BE2C (cell line): ENCODE measurements around the gene IFI6.
A peak's percentile ranks its signal among the peaks of the same experiment; 100 is the strongest.
"Not testable (repeated sequence)": the region's sequence is repeated elsewhere in the genome, so short reads cannot be mapped to it uniquely, and the experiment has no call there.

ENCODE experiments used
- DNase-seq: peaks from one replicate; pipeline ENCODE4 v3.0.0-alpha.2; 2020
- H3K27me3 ChIP-seq: fragments of 250-450 bp; sonication (Bioruptor Pico); 2 replicates; pipeline ENCODE4 v1.5.1; 2020; ENCODE audit warnings: mild to moderate bottlenecking
- H3K36me3 ChIP-seq: fragments of 250-450 bp; sonication (Bioruptor Pico); 2 replicates; pipeline ENCODE4 v1.5.1; 2020; ENCODE audit warnings: mild to moderate bottlenecking
- H3K4me1 ChIP-seq: fragments of 250-450 bp; sonication (Bioruptor Pico); 2 replicates; pipeline ENCODE4 v1.5.1; 2020
- H3K4me3 ChIP-seq: 2 replicates; pipeline ENCODE4 v1.5.1; 2011; ENCODE audit warnings: low read depth, low read length
- H3K9me3 ChIP-seq: fragments of 250-450 bp; sonication (Bioruptor Pico); 2 replicates; pipeline ENCODE4 v1.5.1; 2020
- CTCF ChIP-seq: IDR thresholded peaks from 2 replicates; pipeline ENCODE4 v1.5.1; 2012; ENCODE audit warnings: mild to moderate bottlenecking, low read depth, low read length

Gene IFI6

GRCh38 chr1:27622828-27623227 is 49.2 kb downstream of the IFI6 start:
- no peaks in the 10 kb centered on the region for H3K36me3 ChIP-seq
- H3K4me3 ChIP-seq: no peak overlapping the region
- no peaks in the 10 kb centered on the region for H3K4me1 ChIP-seq
- DNase-seq: no peak
- TF ChIP-seq CTCF: no peak
- H3K27me3 ChIP-seq: no peaks in the 10 kb centered on the region
- no peaks in the 10 kb centered on the region for H3K9me3 ChIP-seq

- no peak overlapping the region for H3K4me3 ChIP-seq
- no peaks in the 10 kb centered on the region for H3K4me1 ChIP-seq
- H3K9me3 ChIP-seq: no peaks in the 10 kb centered on the region
- no peaks in the 10 kb centered on the region for H3K27me3 ChIP-seq
- no peaks in the 10 kb centered on the region for H3K36me3 ChIP-seq
- DNase-seq: no peak
- TF ChIP-seq CTCF: no peak
These were observed 50.7 kb downstream of the IFI6 start for GRCh38 chr1:27621051-27621920.

GRCh38 chr1:27619782-27620438 is 52.1 kb downstream of the IFI6 start:
- not testable (repeated sequence) for H3K9me3 ChIP-seq, H3K4me1 ChIP-seq, H3K4me3 ChIP-seq, DNase-seq, H3K27me3 ChIP-seq, H3K36me3 ChIP-seq

GRCh38 chr1:27618341-27619082 is 53.5 kb downstream of the IFI6 start:
- DNase-seq: no peak
- no peak overlapping the region for H3K4me3 ChIP-seq
- no peaks in the 10 kb centered on the region for H3K9me3 ChIP-seq
- no peaks in the 10 kb centered on the region for H3K36me3 ChIP-seq
- no peaks in the 10 kb centered on the region for H3K4me1 ChIP-seq
- TF ChIP-seq CTCF: no peak
- no peaks in the 10 kb centered on the region for H3K27me3 ChIP-seq

- Histone ChIP-seq H3K27me3 (no peaks in the 10 kb centered on the region), H3K36me3 (no peaks in the 10 kb centered on the region), H3K4me1 (no peaks in the 10 kb centered on the region), H3K4me3 (no peak overlapping the region), H3K9me3 (no peaks in the 10 kb centered on the region)
- no peak for DNase-seq
- TF ChIP-seq CTCF: no peak
These were observed 54.6 kb downstream of the IFI6 start for GRCh38 chr1:27617420-27617819.

- H3K36me3 ChIP-seq: no peaks in the 10 kb centered on the region
- no peaks in the 10 kb centered on the region for H3K9me3 ChIP-seq
- no peak overlapping the region for H3K4me3 ChIP-seq
- peak; percentile 13; the same call in 1 of the 2 replicates for TF ChIP-seq CTCF
- H3K27me3 ChIP-seq: no peaks in the 10 kb centered on the region
- DNase-seq: no peak
- no peaks in the 10 kb centered on the region for H3K4me1 ChIP-seq
These were observed 55.6 kb downstream of the IFI6 start for GRCh38 chr1:27616441-27616840.
